HG02763 (cell line): ENCODE results near the gene ZNF460.

Source experiments
- ATAC-seq: cut with Tn5 transposase; IDR thresholded peaks from one replicate; pipeline ENCODE4 v1.9.1; 2021; ENCODE audit warnings: mild to moderate bottlenecking, moderate library complexity; ENCODE audit not compliant: unreplicated experiment

Gene ZNF460

DNA sequence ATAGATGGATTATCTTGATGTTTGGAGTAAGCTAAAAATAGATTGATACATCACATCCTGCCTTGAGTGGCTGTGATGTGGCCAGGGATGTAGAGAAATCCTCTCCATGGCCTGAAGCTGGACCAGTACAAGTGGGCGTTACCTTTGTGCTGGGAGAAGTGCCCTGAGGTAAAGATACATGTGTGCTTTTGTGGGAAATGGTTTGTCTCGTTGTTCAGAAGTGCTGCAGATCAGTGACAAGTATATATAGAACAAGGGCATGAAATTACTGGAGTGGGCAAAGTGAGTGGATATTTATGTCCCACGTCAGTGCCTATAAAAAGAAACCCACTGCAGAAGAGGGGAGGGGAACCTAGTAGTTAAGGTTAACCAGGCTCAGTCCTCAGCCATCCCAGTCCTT, 58.6 kb downstream of the ZNF460 start:
- no peak for ATAC-seq

DNA sequence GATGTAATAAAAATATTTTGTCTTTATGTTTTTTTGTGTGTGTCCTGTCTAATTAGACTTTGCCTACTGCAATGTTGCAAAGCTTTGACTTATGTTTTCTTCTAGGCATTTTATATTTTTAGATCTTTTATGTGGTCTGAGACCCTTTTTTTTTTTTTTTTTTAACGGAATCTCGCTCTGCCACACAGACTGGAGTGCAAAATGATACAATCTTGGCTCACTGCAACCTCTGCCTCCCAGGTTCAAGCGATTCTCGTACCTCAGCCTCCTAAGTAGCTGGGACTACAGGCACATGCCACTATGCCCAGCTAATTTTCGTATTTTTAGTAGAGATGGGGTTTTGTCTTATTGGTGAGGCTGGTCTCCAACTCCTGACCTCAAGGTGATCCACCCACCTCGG, 62.3 kb downstream of the ZNF460 start:
- ATAC-seq, result no peak
